ENCODE results near the gene GLCCI1.
"Not testable (repeated sequence)": the region's sequence is repeated elsewhere in the genome, so short reads cannot be mapped to it uniquely, and the experiment has no call there.

Gene GLCCI1

DNA sequence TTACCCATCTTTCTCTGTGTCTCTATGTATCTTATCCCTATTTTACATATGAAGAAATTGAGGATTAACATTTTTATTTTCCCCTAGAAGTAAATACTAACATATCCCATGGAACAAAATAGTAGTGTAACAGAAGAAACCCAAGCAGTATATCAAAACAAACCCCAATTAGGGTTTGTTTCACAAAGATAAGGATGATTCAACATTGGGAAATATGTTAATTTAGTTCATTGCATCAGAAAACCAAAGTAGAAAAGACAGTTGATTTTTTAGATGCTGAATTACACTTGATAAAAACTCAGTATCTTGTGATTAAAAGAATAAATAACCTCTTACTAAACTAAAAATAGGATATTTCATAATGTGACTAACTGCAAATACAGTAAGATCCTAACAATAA lies 87.8 kb downstream of the GLCCI1 start:
- DNase-seq = no peak

GRCh38 chr7:8057566-8057965 lies 89.0 kb downstream of the GLCCI1 start:
- no peak for DNase-seq

- DNase-seq = no peak
Measured at GRCh38 chr7:8058322-8058721, 89.7 kb downstream of the GLCCI1 start.

DNA sequence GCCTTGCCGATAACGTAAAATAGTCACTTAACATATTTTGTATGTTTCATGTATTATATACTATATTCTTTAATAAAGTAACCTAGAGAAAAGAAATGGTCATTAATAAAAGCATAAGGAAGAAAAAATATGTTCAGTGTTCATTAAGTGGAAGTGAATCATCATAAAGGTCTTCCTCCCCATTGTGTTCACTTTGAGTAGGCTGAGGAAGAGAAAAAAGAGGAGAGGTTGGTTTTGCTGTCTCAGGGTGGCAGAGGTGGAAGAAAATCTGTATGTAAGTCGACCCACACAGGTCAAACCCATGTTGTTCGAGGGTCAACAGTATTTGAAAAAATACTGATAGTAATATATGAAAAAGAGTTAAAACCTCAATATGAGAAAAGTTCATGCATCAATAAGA lies 90.3 kb downstream of the GLCCI1 start:
- DNase-seq = no peak

DNA sequence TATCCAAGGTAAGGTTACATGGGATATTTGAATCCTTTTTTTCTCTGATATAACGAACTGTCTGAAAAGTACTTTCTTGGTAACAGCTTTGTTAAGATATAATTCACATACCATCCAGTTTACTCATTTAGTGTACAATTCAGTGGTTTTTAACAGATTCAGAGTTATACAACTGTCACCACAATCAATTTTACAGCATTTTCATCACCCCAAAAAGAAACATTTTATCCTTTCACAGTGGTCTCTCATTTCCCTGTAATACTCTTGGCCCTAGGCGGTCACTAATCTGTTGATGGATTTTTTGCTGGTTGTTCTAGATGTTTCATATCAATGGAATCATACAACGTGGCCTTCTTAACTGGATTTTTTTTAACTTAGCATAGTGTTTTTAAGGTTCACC lies 91.6 kb downstream of the GLCCI1 start:
- DNase-seq = no peak

DNA sequence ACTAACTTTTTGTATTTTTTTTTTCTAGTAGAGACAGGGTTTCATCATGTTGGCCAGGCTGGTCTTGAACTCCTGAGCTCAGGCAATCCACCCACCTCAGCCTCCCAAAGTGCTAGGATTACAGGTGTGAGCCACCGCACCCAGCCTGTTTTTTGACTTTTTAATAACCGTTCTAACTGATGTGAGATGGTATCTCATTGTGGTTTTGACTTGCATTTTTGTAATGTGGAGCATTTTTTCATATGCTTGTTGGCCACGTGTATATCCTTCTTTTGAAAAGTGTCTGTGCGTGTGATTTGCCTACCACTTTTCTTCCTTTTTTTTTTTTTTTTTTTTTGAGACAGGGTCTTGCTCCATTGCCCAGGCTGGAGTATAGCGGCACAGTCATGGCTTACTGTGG lies 94.7 kb downstream of the GLCCI1 start:
- not testable (repeated sequence) for DNase-seq

DNA sequence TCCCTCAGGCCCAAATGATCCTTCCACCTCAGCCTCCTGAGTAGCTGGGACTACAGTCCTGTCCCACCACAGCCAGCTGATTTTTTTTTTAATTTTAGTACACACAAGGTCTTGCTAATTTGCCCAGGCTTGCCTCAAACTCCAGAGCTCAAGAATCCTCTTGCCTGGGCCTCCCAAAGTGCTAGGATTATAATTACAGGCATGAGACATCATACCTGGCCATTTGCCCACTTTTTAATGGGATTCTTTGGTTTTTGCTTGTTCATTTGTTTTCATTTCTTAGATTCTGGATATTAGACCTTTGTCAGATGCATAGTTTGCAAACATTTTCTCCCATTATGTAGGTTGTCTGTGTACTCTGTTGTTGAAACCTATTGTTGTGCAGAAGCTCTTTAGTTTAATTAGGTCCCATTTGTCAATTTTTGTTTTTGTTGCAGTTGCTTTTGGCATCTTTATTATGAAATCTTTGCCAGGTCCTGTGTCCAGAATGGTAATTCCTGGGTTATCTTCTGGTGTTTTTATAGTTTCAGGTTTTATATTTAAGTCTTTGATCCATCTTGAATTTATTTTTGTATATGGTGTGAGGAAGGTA lies 95.2 kb downstream of the GLCCI1 start:
- DNase-seq = no peak

- DNase-seq = no peak
Measured at GRCh38 chr7:8064828-8065227, 96.2 kb downstream of the GLCCI1 start.

- no peak for DNase-seq
Measured at GRCh38 chr7:8065356-8065813, 96.8 kb downstream of the GLCCI1 start.

DNA sequence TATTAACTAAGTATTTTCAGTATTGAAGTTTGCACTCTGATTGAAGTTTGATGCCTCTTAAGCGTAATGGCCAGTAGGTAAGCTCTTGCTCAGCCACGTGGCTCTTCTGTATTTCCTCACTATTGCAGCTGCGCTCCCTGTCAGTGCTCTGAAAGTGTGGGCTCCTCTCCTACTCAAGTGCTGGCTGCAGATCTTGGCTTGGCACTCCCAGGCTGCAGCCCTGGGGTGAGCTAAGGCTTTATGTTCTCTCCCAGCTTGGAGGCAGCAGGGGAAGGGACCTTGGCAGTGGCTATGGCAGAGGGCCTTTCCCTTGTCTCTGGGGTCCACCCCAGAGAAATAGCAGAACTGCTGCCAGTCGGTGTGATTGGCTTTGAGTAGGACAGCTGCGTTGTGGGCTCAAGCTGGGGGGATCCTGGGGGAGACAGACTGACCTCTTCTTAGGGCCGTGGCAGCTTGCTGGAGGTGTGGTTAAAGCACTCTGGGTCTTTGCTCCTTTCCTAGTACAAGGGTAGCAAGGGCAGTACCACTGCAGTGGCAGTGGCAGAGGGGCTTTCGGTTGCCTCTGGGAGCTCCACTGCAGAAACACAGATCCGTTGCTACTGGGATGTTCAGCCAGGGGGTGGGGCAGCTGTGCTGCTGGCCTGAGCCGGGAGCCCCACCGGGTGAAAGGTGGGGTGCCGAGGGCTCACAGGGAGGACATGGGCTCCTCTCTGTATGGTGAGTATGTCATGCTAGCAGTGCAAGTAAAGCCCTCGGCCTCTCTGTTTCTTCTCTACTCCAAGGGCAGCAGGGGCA lies 100.5 kb downstream of the GLCCI1 start:
- DNase-seq = no peak

DNA sequence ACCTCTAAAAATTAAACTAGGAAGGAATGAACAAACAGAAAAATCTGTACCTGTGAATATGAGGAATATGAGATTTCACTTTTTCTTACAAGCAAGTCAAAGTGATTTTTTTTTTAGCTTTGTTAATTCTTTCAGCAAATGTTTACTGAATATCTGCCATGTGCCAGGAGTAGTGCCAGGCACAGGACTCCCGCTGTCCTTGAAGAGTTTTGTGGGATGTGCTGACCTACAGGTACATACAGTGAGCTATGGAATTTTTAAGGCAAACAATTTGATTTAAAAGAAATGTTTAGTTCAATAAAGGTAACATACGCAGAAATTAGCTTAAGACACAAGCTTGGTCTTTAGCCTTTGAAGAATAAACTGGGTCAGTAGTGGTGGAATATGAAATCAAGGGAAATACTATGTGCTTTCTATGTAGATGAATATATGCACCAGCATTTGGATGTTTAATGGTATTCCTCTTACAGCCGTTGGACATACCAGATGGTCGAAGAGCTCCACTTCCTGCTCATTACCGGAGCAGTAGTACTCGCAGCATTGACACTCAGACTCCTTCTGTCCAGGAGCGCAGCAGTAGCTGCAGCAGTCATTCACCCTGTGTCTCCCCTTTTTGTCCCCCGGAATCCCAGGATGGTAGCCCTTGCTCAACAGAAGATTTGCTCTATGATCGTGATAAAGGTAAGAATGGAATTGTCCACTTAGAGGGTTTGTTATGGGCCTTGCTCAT lies 102.0 kb downstream of the GLCCI1 start:
- DNase-seq = no peak

- no peak for DNase-seq
Measured at GRCh38 chr7:8078418-8078817, 109.8 kb downstream of the GLCCI1 start.

DNA sequence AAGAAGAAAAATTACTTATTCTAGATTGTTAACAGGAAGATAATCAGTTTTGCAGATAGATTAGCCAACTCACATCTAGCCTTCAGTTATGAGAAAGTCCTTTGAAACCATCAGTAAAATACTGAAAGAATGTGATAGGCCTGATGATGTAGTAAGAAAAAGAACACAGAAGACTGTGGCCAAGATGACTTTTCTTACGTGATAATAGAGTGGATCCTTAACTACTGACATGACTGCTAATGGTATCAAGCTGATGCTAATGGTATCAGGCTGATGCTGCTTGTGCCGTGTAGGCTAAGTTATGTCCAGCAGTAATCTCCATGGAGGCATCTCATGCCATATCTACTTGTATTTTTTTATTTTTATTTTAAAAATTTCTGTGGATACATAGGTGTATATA lies 114.2 kb downstream of the GLCCI1 start:
- no peak for DNase-seq

DNA sequence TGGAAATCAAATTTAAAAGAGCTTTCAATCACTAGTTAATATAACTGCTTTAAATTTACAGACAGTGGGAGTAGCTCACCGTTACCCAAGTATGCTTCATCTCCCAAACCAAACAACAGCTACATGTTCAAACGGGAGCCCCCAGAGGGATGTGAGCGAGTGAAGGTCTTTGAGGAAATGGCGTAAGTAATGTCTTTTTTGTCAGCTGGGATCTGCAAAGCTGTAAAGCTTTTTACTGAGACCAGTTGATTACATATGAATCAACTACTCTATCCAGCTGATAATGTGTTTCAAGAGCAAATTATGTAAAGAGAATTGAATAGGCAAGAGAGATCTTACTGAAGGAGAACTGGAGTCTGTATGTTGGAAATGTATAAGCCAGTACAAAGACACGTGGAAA lies 116.2 kb downstream of the GLCCI1 start:
- no peak for DNase-seq

DNA sequence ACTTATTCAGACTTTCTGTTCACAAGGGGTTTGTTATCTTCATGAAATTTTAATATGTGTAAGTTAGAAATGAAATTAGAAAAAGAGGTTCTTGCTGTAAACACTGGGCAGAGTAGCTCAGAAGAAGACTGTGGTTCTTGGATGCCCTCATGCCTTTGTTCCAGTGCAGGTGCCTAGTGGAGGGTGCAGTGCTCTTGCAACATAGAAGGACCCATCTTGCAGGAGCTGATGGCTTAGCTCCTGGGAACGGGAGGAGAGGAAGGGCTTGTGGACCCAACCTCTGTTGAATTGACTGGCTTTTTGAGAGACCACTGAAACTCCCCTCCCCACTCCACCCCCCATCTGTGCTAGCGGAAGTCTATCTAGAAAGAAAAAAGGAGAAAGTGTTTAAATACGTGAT lies 116.8 kb downstream of the GLCCI1 start:
- DNase-seq = no peak

GRCh38 chr7:8086239-8086638 lies 117.6 kb downstream of the GLCCI1 start:
- no peak for DNase-seq

GRCh38 chr7:8089036-8089780 lies 120.6 kb downstream of the GLCCI1 start:
- no peak for DNase-seq

GRCh38 chr7:8092140-8092539 lies 123.5 kb downstream of the GLCCI1 start:
- DNase-seq = no peak

GRCh38 chr7:8094164-8095140 lies 125.9 kb downstream of the GLCCI1 start:
- no peak for DNase-seq

DNA sequence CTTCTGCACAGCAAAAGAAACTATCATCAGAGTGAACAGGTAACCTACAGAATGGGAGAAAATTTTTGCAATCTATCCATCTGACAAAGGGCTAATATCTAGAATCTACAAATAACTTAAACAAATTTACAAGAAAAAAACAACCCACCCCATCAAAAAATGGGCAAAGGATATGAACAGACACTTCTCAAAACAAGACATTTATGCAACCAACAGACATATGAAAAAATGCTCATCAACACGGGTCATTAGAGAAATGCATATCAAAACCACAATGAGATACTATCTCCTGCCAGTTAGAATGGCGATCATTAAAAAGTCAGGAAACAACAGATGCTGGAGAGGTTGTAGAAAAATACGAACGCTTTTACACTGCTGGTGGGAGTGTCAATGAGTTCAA lies 132.7 kb downstream of the GLCCI1 start:
- DNase-seq = not testable (repeated sequence)

DNA sequence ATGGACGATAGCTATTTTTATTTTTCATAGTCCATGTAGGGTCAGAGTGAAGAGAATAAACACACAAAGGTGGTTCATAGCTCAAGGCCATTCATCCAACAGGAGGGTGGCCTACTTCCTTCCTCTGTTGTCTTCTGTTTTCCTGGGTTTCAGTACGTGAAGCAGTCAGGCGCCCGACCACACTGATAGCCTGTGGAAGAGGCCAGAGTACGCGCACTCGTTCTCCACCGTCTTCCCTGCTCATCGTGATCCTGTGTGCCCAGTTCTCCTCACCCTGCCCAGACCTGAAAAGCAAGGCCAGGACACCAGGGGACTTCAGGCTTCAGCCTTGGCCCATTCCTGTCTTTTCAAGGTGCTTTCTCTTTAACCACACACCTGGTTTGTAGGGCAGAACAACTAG lies 134.7 kb downstream of the GLCCI1 start:
- no peak for DNase-seq
